Activated CD8-positive, alpha-beta memory T cell treated with anti-CD3 and anti-CD28 coated beads, Interleukin-2, amount 50 U/mL, for 1 hour (primary cell): Measurements from ENCODE around the gene ELMO1.
"Not testable (repeated sequence)": the region's sequence is repeated elsewhere in the genome, so short reads cannot be mapped to it uniquely, and the experiment has no call there.

Experiments
- DNase-seq: peaks from one replicate; pipeline ENCODE4 v3.0.0-alpha.2; 2020; ENCODE audit errors: extremely low read depth

ELMO1 gene

GRCh38 chr7:36977878-36978277 is 470.8 kb downstream of the ELMO1 start:
- no peak for DNase-seq

GRCh38 chr7:36973534-36973933 is 475.1 kb downstream of the ELMO1 start:
- DNase-seq: not testable (repeated sequence)

- no peak for DNase-seq
Measured at GRCh38 chr7:36972140-36972518, 476.5 kb downstream of the ELMO1 start.

GRCh38 chr7:36971515-36972139 is 477.0 kb downstream of the ELMO1 start:
- DNase-seq: no peak

- no peak for DNase-seq
Measured at GRCh38 chr7:36970551-36971514, 477.8 kb downstream of the ELMO1 start.

GRCh38 chr7:36969376-36969775 is 479.3 kb downstream of the ELMO1 start:
- no peak for DNase-seq

GRCh38 chr7:36967387-36967786 is 481.3 kb downstream of the ELMO1 start:
- DNase-seq: no peak

GRCh38 chr7:36966636-36967035 is 482.0 kb downstream of the ELMO1 start:
- DNase-seq: no peak

- no peak for DNase-seq
Measured at GRCh38 chr7:36966039-36966438, 482.6 kb downstream of the ELMO1 start.

- DNase-seq: no peak
Measured at GRCh38 chr7:36965625-36966024, 483.0 kb downstream of the ELMO1 start.

GRCh38 chr7:36964297-36964696 is 484.4 kb downstream of the ELMO1 start:
- DNase-seq: no peak

- no peak for DNase-seq
Measured at GRCh38 chr7:36962367-36962766, 486.3 kb downstream of the ELMO1 start.

GRCh38 chr7:36961693-36962092 is 487.0 kb downstream of the ELMO1 start:
- DNase-seq: no peak

- DNase-seq: no peak
Measured at GRCh38 chr7:36961097-36961496, 487.6 kb downstream of the ELMO1 start.

- no peak for DNase-seq
Measured at GRCh38 chr7:36960105-36960504, 488.6 kb downstream of the ELMO1 start.

GRCh38 chr7:36958111-36958733 is 490.4 kb downstream of the ELMO1 start:
- no peak for DNase-seq

- no peak for DNase-seq
Measured at GRCh38 chr7:36957620-36958019, 491.0 kb downstream of the ELMO1 start.

- DNase-seq: no peak
Measured at GRCh38 chr7:36956814-36957213, 491.9 kb downstream of the ELMO1 start.

GRCh38 chr7:36955456-36956129 is 493.1 kb downstream of the ELMO1 start:
- no peak for DNase-seq

- no peak for DNase-seq
Measured at GRCh38 chr7:36951257-36951697, 497.4 kb downstream of the ELMO1 start.

GRCh38 chr7:36949711-36950600 is 498.7 kb downstream of the ELMO1 start:
- DNase-seq: no peak
